ENCODE results near the gene C1QL2.

The C1QL2 gene

GRCh38 chr2:119174216-119174992, 15.9 kb upstream of the C1QL2 start:
- intact Hi-C loops (cut with DNase I; ENCODE audit: low total_unique reads), result no loop called here
- H3K27ac ChIP-seq, result no peak overlapping the region
- H3K4me3 ChIP-seq, result no peak overlapping the region
- H3K4me1 ChIP-seq, result peaks cover 0 to 6% (median 6%) of the 10 kb centered on the region in 4 donors
- no peaks in the 10 kb centered on the region for H3K36me3 ChIP-seq
- no peaks in the 10 kb centered on the region for H3K9me3 ChIP-seq
- no peak for DNase-seq
- peaks cover 0 to 5% of the 10 kb centered on the region in 2 donors for H3K27me3 ChIP-seq
- TF ChIP-seq CTCF (IDR thresholded peaks at IDR 0.05), result peak; percentile 28 to 33

DNA sequence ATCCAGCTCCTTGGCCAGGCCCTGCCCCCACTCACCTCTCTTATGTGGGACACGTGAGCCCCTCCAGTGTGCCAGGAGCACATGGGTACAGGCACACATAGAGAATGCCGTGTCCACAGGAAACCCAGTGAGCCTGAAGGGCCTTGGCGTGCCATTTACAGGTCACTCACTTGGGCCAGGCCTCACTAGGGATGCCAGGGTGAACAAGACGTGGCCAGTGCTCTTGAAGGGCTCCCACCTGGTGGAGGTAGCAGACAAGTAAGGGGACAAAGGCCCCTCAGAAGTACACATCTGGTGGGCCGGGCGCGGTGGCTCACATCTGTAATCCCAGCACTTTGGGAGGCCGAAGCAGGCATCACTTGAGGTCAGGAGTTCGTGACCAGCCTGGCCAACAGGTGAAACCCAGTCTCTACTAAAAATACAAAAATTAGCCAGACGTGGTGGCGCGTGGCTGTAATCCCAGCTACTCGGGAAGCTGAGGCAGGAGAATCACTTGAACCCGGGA, 15.1 kb upstream of the C1QL2 start:
- no peaks in the 10 kb centered on the region for H3K9me3 ChIP-seq
- no peak for DNase-seq
- H3K27me3 ChIP-seq, result peaks cover 0 to 10% of the 10 kb centered on the region in 2 donors
- no peak overlapping the region for H3K4me3 ChIP-seq
- no peaks in the 10 kb centered on the region for H3K4me1 ChIP-seq
- H3K36me3 ChIP-seq, result no peaks in the 10 kb centered on the region
- intact Hi-C loops (cut with DNase I; ENCODE audit: low total_unique reads), result no loop called here
- TF ChIP-seq CTCF (IDR thresholded peaks at IDR 0.05), result no peak
- no peak overlapping the region for H3K27ac ChIP-seq

- Histone ChIP-seq H3K27me3 (peaks cover 0 to 28% of the 10 kb centered on the region in 2 donors), H3K27ac (no peak overlapping the region), H3K36me3 (no peaks in the 10 kb centered on the region), H3K4me3 (no peak overlapping the region), H3K4me1 (no peaks in the 10 kb centered on the region), H3K9me3 (no peaks in the 10 kb centered on the region)
- intact Hi-C loops (cut with DNase I; ENCODE audit: low total_unique reads), result no loop called here
- no peak for TF ChIP-seq CTCF (IDR thresholded peaks at IDR 0.05)
- DNase-seq, result no peak
Measured at GRCh38 chr2:119170504-119170903, 12.0 kb upstream of the C1QL2 start.

DNA sequence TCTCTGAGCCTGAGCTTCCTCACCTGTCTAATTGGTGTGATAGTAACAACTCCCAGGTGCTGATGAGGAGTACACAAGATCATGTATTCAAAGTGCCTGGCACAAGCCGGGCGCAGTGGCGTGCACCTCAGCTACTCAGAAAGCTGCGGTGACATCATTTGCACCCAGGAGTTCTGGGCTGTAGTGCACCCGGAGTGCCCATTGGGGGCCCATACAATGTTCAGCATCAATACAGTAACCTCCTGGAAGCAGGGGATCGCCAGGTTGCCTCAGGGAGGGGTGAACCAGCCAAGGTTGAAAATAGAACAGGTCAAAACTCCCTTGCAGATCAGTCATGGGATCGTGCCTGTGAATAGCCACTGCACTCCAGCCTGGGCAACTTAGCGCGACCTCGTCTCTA, 11.2 kb upstream of the C1QL2 start:
- Histone ChIP-seq H3K9me3 (no peaks in the 10 kb centered on the region), H3K27ac (no peak overlapping the region), H3K36me3 (no peaks in the 10 kb centered on the region), H3K4me1 (no peaks in the 10 kb centered on the region), H3K27me3 (peaks cover 0 to 28% of the 10 kb centered on the region in 2 donors), H3K4me3 (no peak overlapping the region)
- no peak for DNase-seq
- intact Hi-C loops (cut with DNase I; ENCODE audit: low total_unique reads), result no loop called here
- TF ChIP-seq CTCF (IDR thresholded peaks at IDR 0.05), result no peak

GRCh38 chr2:119160361-119160990, 1.9 kb upstream of the C1QL2 start:
- H3K36me3 ChIP-seq, result no peaks in the 10 kb centered on the region
- H3K27ac ChIP-seq, result no peak overlapping the region
- intact Hi-C loops (cut with DNase I; ENCODE audit: low total_unique reads), result no loop called here
- H3K4me1 ChIP-seq, result peaks cover 0 to 29% (median 10%) of the 10 kb centered on the region in 4 donors
- no peak for TF ChIP-seq CTCF (IDR thresholded peaks at IDR 0.05)
- no peak overlapping the region for H3K4me3 ChIP-seq
- DNase-seq, result no peak
- H3K9me3 ChIP-seq, result no peaks in the 10 kb centered on the region
- H3K27me3 ChIP-seq, result peaks cover 0 to 50% of the 10 kb centered on the region in 2 donors

All from tibial artery (tissue), 4 donors.